GM12865 (cell line): ENCODE data around the gene AMT.

ENCODE experiments used
- DNase-seq: peaks from one replicate; pipeline ENCODE4 v3.0.0; 2010; ENCODE audit warnings: low read depth
- H3K4me3 ChIP-seq: 2 replicates; pipeline ENCODE4 v1.5.1; 2011; ENCODE audit warnings: mild to moderate bottlenecking, low read depth, low read length, control low read depth
- CTCF ChIP-seq: IDR thresholded peaks from 2 replicates; pipeline ENCODE4 v1.5.1; 2011; ENCODE audit warnings: low read length, control low read depth, low read depth, inconsistent platforms; ENCODE audit not compliant: insufficient read depth; ENCODE audit errors: missing control alignments

AMT gene

GRCh38 chr3:49465270-49466034 is 43.2 kb upstream of the AMT start:
- no peak for DNase-seq
- H3K4me3 ChIP-seq = no peak overlapping the region
- TF ChIP-seq CTCF = no peak

DNA sequence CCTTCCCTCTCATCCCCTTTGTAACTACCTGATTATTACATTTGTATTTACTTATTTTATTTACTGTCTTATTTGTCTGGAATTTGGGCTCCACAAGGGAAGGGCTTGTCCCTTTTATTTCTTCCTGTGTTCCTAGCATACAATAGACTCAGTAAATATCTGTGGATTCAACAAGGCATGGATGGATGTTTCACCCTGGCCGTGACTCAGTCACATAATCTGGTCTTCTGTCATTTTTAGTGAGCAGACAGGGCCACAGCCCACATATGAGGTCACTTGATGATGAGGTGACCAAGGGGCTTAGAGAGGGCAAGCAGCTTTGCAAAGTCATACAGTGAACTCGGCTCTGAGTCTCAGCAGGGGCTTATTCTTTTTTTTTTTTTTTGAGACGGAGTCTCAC is 39.9 kb upstream of the AMT start:
- no peak for DNase-seq
- no peak for TF ChIP-seq CTCF
- H3K4me3 ChIP-seq = no peak overlapping the region

- no peak for DNase-seq
- TF ChIP-seq CTCF = no peak
- H3K4me3 ChIP-seq = no peak overlapping the region
Measured at GRCh38 chr3:49461443-49462171, 39.3 kb upstream of the AMT start.

DNA sequence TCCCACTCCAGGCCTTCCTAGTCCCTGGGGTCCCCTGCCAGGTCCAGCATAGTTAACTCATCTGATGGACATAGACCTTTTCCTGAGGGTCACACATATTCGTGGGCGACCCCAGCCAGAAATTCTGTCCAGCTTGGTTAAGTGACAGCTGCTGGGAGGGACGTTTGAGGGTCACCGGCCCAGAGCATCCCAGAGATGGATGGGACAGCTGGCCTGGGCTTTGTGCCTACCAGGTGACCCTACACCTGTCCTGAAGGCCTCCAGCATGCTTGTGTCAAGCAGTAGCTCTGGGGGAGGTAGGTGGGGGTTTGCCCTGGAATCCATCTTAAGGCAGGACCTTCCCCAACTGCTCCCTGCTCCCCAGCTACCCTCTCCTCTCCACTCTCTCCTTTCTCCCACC is 38.7 kb upstream of the AMT start:
- no peak for DNase-seq
- no peak overlapping the region for H3K4me3 ChIP-seq
- no peak for TF ChIP-seq CTCF

- H3K4me3 ChIP-seq = no peak overlapping the region
- DNase-seq = no peak
- TF ChIP-seq CTCF = no peak
Measured at GRCh38 chr3:49460188-49460890, 38.1 kb upstream of the AMT start.

DNA sequence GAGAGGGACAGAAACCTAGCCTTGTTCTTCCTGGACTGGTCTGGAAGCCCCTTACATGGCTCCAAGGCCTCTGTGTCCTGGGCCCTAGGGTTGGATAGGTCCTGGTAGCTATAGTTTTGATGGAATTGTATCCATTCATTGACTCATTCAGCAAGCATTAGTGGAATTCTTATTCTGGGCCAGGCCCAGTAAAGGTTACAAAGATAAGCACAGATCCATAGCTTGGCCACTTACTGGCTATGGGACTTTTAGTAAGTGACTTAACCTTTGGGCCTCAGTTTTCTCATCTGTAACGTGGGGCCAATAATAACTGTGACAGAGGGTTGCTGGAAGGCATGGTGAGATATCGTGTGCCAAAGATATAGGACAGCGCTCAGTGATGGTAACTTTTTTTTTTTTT is 34.2 kb upstream of the AMT start:
- no peak overlapping the region for H3K4me3 ChIP-seq
- no peak for DNase-seq
- no peak for TF ChIP-seq CTCF
